GM12878 (cell line): Measurements from ENCODE around the gene USP9X. TPM values are rescaled to one million over a fixed set of nuclear protein-coding genes. Genes with fewer than 3 reads are reported as not detected.
A peak's percentile ranks its signal among the peaks of the same experiment; 100 is the strongest.

Experiments
- ATF2 ChIP-seq: IDR thresholded peaks from 2 replicates; pipeline ENCODE4 v1.6.1; 2012; ENCODE audit warnings: low read length, inconsistent platforms
- CBX3 ChIP-seq: fragments of 200-600 bp; sonication (generic); IDR thresholded peaks from 2 replicates; pipeline ENCODE4 v1.6.1; 2016; ENCODE audit warnings: low read depth, borderline replicate concordance
- CEBPZ ChIP-seq: fragments of 150-350 bp; IDR thresholded peaks from 2 replicates; pipeline ENCODE4 v1.6.1; 2016; ENCODE audit warnings: low read depth, low read length
- CHD4 ChIP-seq: fragments of 200-600 bp; sonication (generic); IDR thresholded peaks from 2 replicates; pipeline ENCODE4 v1.6.1; 2016; ENCODE audit warnings: mild to moderate bottlenecking
- ESRRA ChIP-seq: IDR thresholded peaks from 2 replicates; pipeline ENCODE4 v1.6.1; 2012; ENCODE audit warnings: mild to moderate bottlenecking, low read length, improper control_type of control experiment
- FOXM1 ChIP-seq: IDR thresholded peaks from 2 replicates; pipeline ENCODE4 v1.6.1; 2012; ENCODE audit warnings: low read depth, mild to moderate bottlenecking, inconsistent platforms, low read length, moderate library complexity
- GABPA ChIP-seq: IDR thresholded peaks from 2 replicates; pipeline ENCODE4 v1.6.1; 2014; ENCODE audit warnings: antibody characterized with exemption, low read depth, mild to moderate bottlenecking, inconsistent platforms
- KAT2A ChIP-seq: conservative IDR thresholded peaks from 2 replicates; pipeline ENCODE4 v1.6.1; 2011; ENCODE audit warnings: low read depth, low read length; ENCODE audit not compliant: control insufficient read depth
- MTA2 ChIP-seq: fragments of 450-650 bp; IDR thresholded peaks from 2 replicates; pipeline ENCODE4 v1.6.1; 2016; ENCODE audit warnings: low read depth, mild to moderate bottlenecking, moderate library complexity
- NR2F1 ChIP-seq: fragments of 450-650 bp; conservative IDR thresholded peaks from 2 replicates; pipeline ENCODE4 v1.6.1; 2017; ENCODE audit warnings: mild to moderate bottlenecking
- PAX5 ChIP-seq: IDR thresholded peaks from 2 replicates; pipeline ENCODE4 v1.6.1; 2011; ENCODE audit warnings: low read depth, low read length, borderline replicate concordance
- PKNOX1 ChIP-seq: fragments of 450-650 bp; IDR thresholded peaks from 2 replicates; pipeline ENCODE4 v1.6.1; 2016; ENCODE audit warnings: mild to moderate bottlenecking
- PRDM15 ChIP-seq: fragments of 450-650 bp; formaldehyde crosslinking; IDR thresholded peaks from 2 replicates; pipeline ENCODE4 v1.4.0; 2020; ENCODE audit warnings: mild to moderate bottlenecking, moderate library complexity
- RB1 ChIP-seq: fragments of 450-650 bp; formaldehyde crosslinking; IDR thresholded peaks from 2 replicates; pipeline ENCODE4 v1.6.1; 2017; ENCODE audit warnings: mild to moderate bottlenecking, borderline replicate concordance
- RBBP5 ChIP-seq: fragments of 200-600 bp; sonication (generic); conservative IDR thresholded peaks from 2 replicates; pipeline ENCODE4 v1.6.1; 2016
- RELA ChIP-seq: fragments of 450-650 bp; IDR thresholded peaks from 2 replicates; pipeline ENCODE4 v1.8.0; 2014; ENCODE audit warnings: borderline replicate concordance; ENCODE audit not compliant: partially characterized antibody
- RELB ChIP-seq: fragments of 450-650 bp; IDR thresholded peaks from 2 replicates; pipeline ENCODE4 v1.6.1; 2017; ENCODE audit warnings: low read depth, mild to moderate bottlenecking, moderate library complexity
- SMAD5 ChIP-seq: IDR thresholded peaks from 2 replicates; pipeline ENCODE4 v1.6.1; 2016; ENCODE audit warnings: antibody characterized with exemption, low read depth
- SREBF2 ChIP-seq: IDR thresholded peaks from 2 replicates; pipeline ENCODE4 v1.6.1; 2012; ENCODE audit warnings: mild to moderate bottlenecking, low read length
- TCF7 ChIP-seq: IDR thresholded peaks from 2 replicates; pipeline ENCODE4 v1.6.1; 2014; ENCODE audit warnings: antibody characterized with exemption, borderline replicate concordance
- ZBED1 ChIP-seq: IDR thresholded peaks from 2 replicates; pipeline ENCODE4 v1.6.1; 2016; ENCODE audit warnings: borderline replicate concordance
- ZNF622 ChIP-seq: fragments of 450-650 bp; IDR thresholded peaks from 2 replicates; pipeline ENCODE4 v1.6.1; 2017; ENCODE audit warnings: mild to moderate bottlenecking, inconsistent platforms
- polyA plus RNA-seq, 11 experiments: library from polyadenylated mRNA; depleted of rRNA in 4 of 11; unstranded in 6 of 11; stranded (reverse) in 5 of 11; fragments of >200 nt; fragmentation: Nextera tagmentation in 4 of 11; fragmentation: Illumina TruSeq in 1 of 11; extraction: Ambion mirVana in 4 of 11; extraction: Trizol in 1 of 11; gene quantifications; 1 replicate in 1 of 11; 2 replicates in 10 of 11; pipeline versions ENCODE4 v1.2.1 to v1.2.3, GENCODE V29; 2011 to 2016; ENCODE audit warnings: inconsistent platforms in 2 of 11, missing spikeins in 2 of 11, low read depth in 1 of 11
- total RNA-seq, 4 experiments: library from RNA; depleted of rRNA in 3 of 4; stranded (reverse); fragments of >200 nt in 3 of 4; fragmentation: Illumina TruSeq in 1 of 4; extraction: Trizol in 1 of 4; gene quantifications; 2 replicates each; pipeline versions ENCODE4 v1.2.1 to v1.2.3, GENCODE V29; 2013 to 2021

Gene USP9X
- total and polyA plus RNA-seq, 10 of the 15 experiments (the other 5 are each of a cell fraction or from before 2014, with no cell fraction given): 9.3 to 61.6 (median 31.7) TPM

- TF ChIP-seq CEBPZ (no peak), FOXM1 (0 out of 2 replicates have a peak, but pooled peaks have one; percentile 40), CHD4 (no peak), RELB (peak; percentile 93), GABPA (no peak), ATF2 (peak; percentile 78; the same call in 1 of the 2 replicates), RELA (peak; percentile 47), ZNF622 (no peak), PAX5 (peak; percentile 53; the same call in 1 of the 2 replicates), PKNOX1 (no peak), TCF7 (no peak), ESRRA (no peak), RB1 (no peak), CBX3 (no peak), MTA2 (peak; percentile 89), PRDM15 (CRISPR knock-in tag) (no peak), ZBED1 (0 out of 2 replicates have a peak, but pooled peaks have one; percentile 55), RBBP5 (no peak), SMAD5 (no peak), NR2F1 (no peak; the same call in 1 of the 2 replicates), KAT2A (no peak), SREBF2 (no peak)
These were observed 151.4 kb downstream of the USP9X start (continued) for GRCh38 chrX:41236629-41237028.
